ENCODE results near the gene SCN11A. TPM values are rescaled to one million over a fixed set of nuclear protein-coding genes. Genes with fewer than 3 reads are reported as not detected.

Gene SCN11A
- total RNA-seq, 2 donors from 2014 or later = 0.09 to 1.7 TPM

DNA sequence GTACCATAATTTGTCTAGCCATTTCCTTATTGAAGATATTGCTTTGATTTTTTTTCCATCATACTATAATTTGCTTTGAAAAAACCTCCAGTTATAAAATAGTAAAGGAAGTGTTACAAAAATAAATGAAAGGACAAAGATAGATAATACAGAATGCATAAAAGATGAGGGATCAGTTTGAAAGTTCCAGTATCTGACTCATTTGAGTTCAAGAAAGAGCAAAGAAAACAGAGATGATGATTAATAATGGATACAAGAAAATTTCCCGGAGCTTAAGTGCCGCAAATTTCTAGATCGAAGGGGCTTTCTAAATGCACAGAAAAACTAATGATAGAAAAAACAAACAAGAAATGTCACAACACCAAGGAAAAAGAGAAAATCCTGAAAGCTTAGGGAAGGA is 4.4 kb upstream of the SCN11A start:
- no peaks in the 10 kb centered on the region for H3K36me3 ChIP-seq

DNA sequence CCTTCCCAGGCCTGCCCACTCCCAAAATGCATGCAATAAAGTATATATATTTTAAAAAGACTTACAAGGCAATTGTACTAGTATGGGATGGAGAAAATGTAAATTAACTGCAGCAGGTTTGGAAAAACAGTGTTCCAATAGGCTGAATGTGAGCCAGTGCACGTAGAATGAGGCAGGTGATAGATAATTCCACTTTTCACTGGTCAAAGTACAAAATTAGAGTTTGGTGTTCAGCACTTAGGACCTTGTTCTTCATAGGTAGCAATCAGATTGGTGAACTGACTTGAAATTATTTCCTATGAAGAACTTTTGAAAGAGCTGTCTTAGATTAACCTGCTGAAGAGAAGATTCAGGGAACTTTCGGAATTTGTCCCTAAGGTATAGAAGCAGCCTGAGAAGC is 2.0 kb upstream of the SCN11A start:
- H3K27ac ChIP-seq = no peak overlapping the region
- intact Hi-C loops (cut with DNase I) = no loop called here
- TF ChIP-seq POLR2A (IDR thresholded peaks at IDR 0.05) = no peak
- TF ChIP-seq, protein P1, sequence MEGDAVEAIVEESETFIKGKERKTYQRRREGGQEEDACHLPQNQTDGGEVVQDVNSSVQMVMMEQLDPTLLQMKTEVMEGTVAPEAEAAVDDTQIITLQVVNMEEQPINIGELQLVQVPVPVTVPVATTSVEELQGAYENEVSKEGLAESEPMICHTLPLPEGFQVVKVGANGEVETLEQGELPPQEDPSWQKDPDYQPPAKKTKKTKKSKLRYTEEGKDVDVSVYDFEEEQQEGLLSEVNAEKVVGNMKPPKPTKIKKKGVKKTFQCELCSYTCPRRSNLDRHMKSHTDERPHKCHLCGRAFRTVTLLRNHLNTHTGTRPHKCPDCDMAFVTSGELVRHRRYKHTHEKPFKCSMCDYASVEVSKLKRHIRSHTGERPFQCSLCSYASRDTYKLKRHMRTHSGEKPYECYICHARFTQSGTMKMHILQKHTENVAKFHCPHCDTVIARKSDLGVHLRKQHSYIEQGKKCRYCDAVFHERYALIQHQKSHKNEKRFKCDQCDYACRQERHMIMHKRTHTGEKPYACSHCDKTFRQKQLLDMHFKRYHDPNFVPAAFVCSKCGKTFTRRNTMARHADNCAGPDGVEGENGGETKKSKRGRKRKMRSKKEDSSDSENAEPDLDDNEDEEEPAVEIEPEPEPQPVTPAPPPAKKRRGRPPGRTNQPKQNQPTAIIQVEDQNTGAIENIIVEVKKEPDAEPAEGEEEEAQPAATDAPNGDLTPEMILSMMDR (IDR thresholded peaks at IDR 0.05) = no peak
- no peak for TF ChIP-seq POLR2AphosphoS5 (IDR thresholded peaks at IDR 0.05)

More for the DNA sequence above, 4.4 kb upstream of the SCN11A start:
- Histone ChIP-seq H3K4me1 (replicated peaks) (no peaks in the 10 kb centered on the region), H3K9me3 (no peaks in the 10 kb centered on the region), H3K4me3 (no peak overlapping the region), H3K27me3 (replicated peaks; ENCODE audit: insufficient read depth) (no peaks in the 10 kb centered on the region), H3K27ac (no peak overlapping the region)
- TF ChIP-seq, protein P1 (IDR thresholded peaks at IDR 0.05) = no peak
- TF ChIP-seq POLR2A (IDR thresholded peaks at IDR 0.05) (no peak), POLR2AphosphoS5 (IDR thresholded peaks at IDR 0.05) (no peak)
- 86% methylated on average over 3 of the region's 3 CpGs for WGBS
- DNase-seq (ENCODE audit: low spot score) = no peak
- intact Hi-C loops (cut with DNase I) = no loop called here

DNA sequence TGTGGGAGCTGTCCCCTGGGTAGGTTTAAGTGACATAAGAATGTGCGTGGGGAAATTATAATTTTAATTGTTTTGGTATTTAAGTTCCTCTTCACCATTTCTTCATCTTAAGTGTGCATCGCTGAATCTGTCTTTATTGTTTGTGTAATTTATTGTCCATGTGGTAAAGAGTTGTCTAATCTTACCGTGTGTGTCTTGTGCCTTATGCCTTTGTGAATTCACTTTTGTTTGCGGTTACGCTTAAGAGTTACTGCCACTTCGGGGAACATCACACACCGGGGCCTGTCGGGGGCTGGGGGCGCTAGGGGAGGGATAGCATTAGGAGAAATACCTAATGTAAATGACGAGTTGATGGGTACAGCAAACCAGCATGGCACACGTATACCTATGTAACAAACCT is 839 bp upstream of the SCN11A start:
- no peaks in the 10 kb centered on the region for H3K9me3 ChIP-seq
- H3K27me3 ChIP-seq (replicated peaks; ENCODE audit: insufficient read depth) = no peaks in the 10 kb centered on the region
- DNase-seq (ENCODE audit: low spot score) = no peak
- intact Hi-C loops (cut with DNase I) = no loop called here
- WGBS = 3% methylated on average over 11 of the region's 11 CpGs
- peak overlapping the region; percentile 95 to 98 for H3K4me3 ChIP-seq
- TF ChIP-seq POLR2A (IDR thresholded peaks at IDR 0.05) (no peak), POLR2AphosphoS5 (IDR thresholded peaks at IDR 0.05) (no peak)
- TF ChIP-seq, protein P1 (IDR thresholded peaks at IDR 0.05) = no peak
- H3K4me1 ChIP-seq (replicated peaks) = no peaks in the 10 kb centered on the region
- no peaks in the 10 kb centered on the region for H3K36me3 ChIP-seq
- H3K27ac ChIP-seq = peak overlapping the region; percentile 89

More for the DNA sequence above, 2.0 kb upstream of the SCN11A start:
- H3K4me1 ChIP-seq (replicated peaks) = no peaks in the 10 kb centered on the region
- H3K27me3 ChIP-seq (replicated peaks; ENCODE audit: insufficient read depth) = no peaks in the 10 kb centered on the region
- H3K4me3 ChIP-seq = no peak overlapping the region
- WGBS = 93% methylated on average over 2 of the region's 2 CpGs
- H3K36me3 ChIP-seq = no peaks in the 10 kb centered on the region
- H3K9me3 ChIP-seq = no peaks in the 10 kb centered on the region
- DNase-seq (ENCODE audit: low spot score) = no peak

DNA sequence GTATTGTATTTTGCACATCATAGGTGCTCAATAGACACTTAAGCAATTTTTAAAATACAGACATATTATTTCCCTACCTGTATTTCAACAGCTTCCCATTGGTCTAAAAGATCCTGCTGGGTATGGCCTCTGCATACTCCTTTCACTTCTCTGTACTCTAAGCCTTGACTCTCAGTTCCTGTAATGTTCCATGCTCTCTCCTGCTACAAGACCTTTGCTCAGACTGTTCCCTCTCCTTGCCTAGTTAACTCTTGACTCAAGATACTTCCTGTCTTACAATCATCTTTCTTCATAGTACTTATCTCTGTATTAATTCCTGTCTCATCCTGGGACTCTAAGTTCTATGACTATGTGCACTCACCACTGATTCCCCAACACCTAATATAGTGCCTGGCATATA is 1.7 kb downstream of the SCN11A start:
- no peaks in the 10 kb centered on the region for H3K4me1 ChIP-seq (replicated peaks)
- no peaks in the 10 kb centered on the region for H3K36me3 ChIP-seq
- DNase-seq (ENCODE audit: low spot score) = no peak
- H3K27ac ChIP-seq = no peak overlapping the region
- H3K27me3 ChIP-seq (replicated peaks; ENCODE audit: insufficient read depth) = no peaks in the 10 kb centered on the region
- H3K9me3 ChIP-seq = no peaks in the 10 kb centered on the region
- intact Hi-C loops (cut with DNase I) = no loop called here
- TF ChIP-seq, protein P1 (IDR thresholded peaks at IDR 0.05) = no peak
- TF ChIP-seq POLR2AphosphoS5 (IDR thresholded peaks at IDR 0.05) (no peak), POLR2A (IDR thresholded peaks at IDR 0.05) (no peak)
- no peak overlapping the region for H3K4me3 ChIP-seq

DNA sequence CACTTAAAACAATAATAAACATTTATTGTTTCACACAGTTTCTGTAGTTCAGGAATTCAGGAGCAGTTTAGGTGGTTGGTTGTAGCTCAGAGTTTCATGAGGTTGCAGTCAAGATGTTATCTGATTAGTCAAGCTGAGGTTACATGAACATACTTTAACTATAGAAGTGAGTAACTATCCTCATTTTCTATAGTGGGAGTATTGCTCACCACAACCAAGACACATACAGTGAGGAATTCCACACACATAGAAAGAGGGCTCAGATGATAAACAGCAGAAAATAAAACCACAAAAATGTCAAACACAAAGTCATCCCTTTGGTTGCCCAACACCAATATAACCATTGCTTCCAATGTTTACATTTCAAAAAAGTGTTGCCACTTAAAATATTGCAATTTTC is 13.6 kb downstream of the SCN11A start:
- Histone ChIP-seq H3K4me1 (replicated peaks) (no peaks in the 10 kb centered on the region), H3K36me3 (no peaks in the 10 kb centered on the region), H3K27me3 (replicated peaks; ENCODE audit: insufficient read depth) (no peaks in the 10 kb centered on the region), H3K4me3 (no peak overlapping the region), H3K9me3 (no peaks in the 10 kb centered on the region), H3K27ac (no peak overlapping the region)
- no peak for DNase-seq (ENCODE audit: low spot score)
- intact Hi-C loops (cut with DNase I) = no loop called here
- TF ChIP-seq POLR2A (IDR thresholded peaks at IDR 0.05) (no peak), POLR2AphosphoS5 (IDR thresholded peaks at IDR 0.05) (no peak)
- TF ChIP-seq, protein P1 (IDR thresholded peaks at IDR 0.05) = no peak
